GM13976 (cell line): Measurements from ENCODE around the gene JDP2.

Experiments used
- DNase-seq: peaks from one replicate; pipeline ENCODE4 v3.0.0; 2012; ENCODE audit warnings: low spot score
- in situ Hi-C: fragments of 300-500 bp; cut with MboI; formaldehyde crosslinking; loops from one replicate; pipeline ENCODE4 v1.12.0; 2022; ENCODE audit warnings: low sequenced_read_pairs, mixed read lengths, inconsistent platforms; ENCODE audit not compliant: unreplicated experiment
- TF ChIP-seq, protein P1 (sequence below): IDR thresholded peaks from 2 replicates; pipeline ENCODE4 v1.5.1; 2012; ENCODE audit warnings: borderline replicate concordance, mild to moderate bottlenecking; ENCODE audit not compliant: insufficient read depth; ENCODE audit errors: extremely low read depth, missing control alignments, control extremely low read depth

JDP2 gene

DNA sequence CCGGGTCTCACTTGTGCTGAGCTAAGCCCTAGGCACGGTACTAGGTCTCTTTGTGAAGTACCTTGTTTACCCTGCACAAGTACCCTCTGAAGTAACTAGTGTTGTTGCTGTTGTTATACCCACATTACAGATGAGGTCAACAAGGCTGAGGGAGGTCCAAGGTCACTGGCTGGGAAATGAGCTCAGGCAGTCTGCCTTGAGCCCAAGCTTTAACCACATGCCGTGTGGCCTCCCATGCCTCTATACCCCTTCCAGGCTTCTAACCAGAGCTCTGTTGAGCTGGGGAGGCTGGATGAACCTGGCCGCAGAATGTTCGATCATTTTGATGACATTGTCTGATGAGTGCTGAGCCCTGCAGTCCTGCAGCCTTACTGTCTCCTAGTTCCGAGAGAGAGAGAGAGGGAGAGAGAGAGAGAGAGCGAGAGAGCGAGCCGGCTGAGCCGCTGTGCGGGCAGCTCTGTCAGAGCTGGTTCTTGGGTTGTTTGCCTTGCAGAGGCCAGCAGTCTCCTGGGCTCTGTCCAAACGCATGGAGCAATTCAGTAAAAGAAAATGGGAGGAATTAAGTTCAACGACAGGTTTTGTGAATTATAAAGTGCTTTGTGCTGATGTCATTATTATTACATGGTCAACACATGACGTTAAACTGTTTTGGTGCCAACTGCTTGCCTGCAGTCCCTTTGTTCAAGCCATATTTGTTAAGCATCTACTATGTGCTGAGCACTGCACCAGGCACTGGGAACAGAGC lies 13.1 kb downstream of the JDP2 start:
- TF ChIP-seq, protein P1, sequence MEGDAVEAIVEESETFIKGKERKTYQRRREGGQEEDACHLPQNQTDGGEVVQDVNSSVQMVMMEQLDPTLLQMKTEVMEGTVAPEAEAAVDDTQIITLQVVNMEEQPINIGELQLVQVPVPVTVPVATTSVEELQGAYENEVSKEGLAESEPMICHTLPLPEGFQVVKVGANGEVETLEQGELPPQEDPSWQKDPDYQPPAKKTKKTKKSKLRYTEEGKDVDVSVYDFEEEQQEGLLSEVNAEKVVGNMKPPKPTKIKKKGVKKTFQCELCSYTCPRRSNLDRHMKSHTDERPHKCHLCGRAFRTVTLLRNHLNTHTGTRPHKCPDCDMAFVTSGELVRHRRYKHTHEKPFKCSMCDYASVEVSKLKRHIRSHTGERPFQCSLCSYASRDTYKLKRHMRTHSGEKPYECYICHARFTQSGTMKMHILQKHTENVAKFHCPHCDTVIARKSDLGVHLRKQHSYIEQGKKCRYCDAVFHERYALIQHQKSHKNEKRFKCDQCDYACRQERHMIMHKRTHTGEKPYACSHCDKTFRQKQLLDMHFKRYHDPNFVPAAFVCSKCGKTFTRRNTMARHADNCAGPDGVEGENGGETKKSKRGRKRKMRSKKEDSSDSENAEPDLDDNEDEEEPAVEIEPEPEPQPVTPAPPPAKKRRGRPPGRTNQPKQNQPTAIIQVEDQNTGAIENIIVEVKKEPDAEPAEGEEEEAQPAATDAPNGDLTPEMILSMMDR, result no peak
- in situ Hi-C loops, result no loop called here
- no peak for DNase-seq

DNA sequence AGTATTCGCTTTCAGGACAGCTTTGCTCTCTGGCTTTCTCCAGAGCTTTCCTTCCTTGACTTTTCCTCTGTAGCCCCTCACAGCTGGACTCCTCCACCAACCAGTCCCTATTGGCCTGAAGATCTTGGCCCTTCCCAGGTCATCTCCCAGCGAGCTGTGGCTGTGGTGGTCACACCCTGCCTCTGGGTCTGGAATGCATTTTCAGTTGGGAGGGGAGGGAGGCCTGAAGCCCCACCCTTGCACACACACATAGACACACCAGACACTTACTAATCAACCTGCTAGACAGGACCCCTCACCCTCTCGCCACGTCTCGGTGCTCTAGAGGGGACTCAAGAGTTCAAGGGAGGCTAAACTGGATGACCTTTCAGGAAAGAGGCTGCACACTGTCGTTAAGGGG lies 13.9 kb downstream of the JDP2 start:
- in situ Hi-C loops, result no loop called here
- no peak for DNase-seq
- TF ChIP-seq, protein P1, result no peak

- in situ Hi-C loops, result no loop called here
- TF ChIP-seq, protein P1, result no peak
- DNase-seq, result no peak
Measured at GRCh38 chr14:75442166-75442565, 14.3 kb downstream of the JDP2 start.

DNA sequence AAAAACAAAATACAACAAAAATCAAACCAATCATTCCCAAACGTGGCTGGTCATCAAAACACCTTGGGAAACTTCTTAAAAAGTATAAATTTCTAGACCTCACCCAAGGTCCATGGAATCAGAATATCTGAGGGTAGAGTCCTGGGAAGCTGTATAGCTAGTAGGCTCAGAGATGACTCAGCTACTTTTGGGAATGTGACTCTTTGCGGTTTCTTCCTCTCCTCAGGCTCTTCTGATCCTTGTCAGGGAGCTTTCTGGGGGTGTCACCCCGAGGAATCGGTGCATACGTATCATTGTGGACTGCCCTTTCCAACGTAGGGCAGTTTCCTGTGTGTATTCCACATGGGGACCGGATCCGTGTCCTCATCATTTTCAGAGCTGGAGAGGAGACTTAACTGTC lies 14.8 kb downstream of the JDP2 start:
- TF ChIP-seq, protein P1, result no peak
- in situ Hi-C loops, result no loop called here
- no peak for DNase-seq

- no peak for DNase-seq
- in situ Hi-C loops, result no loop called here
Measured at GRCh38 chr14:75443203-75443969, 15.6 kb downstream of the JDP2 start.

GRCh38 chr14:75445236-75445635 lies 17.4 kb downstream of the JDP2 start:
- DNase-seq, result no peak
- in situ Hi-C loops, result no loop called here
- TF ChIP-seq, protein P1, result no peak

More at GRCh38 chr14:75443203-75443969, 15.6 kb downstream of the JDP2 start:
- TF ChIP-seq, protein P1, result no peak
